Erythroblast (primary cell): ENCODE results near the gene IMPG2.
A peak's percentile ranks its signal among the peaks of the same experiment; 100 is the strongest.

Source experiments
- DNase-seq, 2 experiments: peaks; one replicate each; lab custom pipeline; 2025; lab: John Stamatoyannopoulos, UW
- GATA1 ChIP-seq: IDR thresholded peaks from 2 replicates; pipeline ENCODE4 v1.6.1; 2011; ENCODE audit warnings: low read depth, mild to moderate bottlenecking, control low read depth, low read length, moderate library complexity
- POLR2A ChIP-seq: IDR thresholded peaks from 2 replicates; pipeline ENCODE4 v1.6.1; 2011; ENCODE audit warnings: mild to moderate bottlenecking, low read length

The IMPG2 gene

GRCh38 chr3:101320475-101320874 is at the start of gene IMPG2:
IMPG2 (minus strand) TSS chr3:101320575; CDS start chr3:101320372, 203 bp downstream.
- no peak for TF ChIP-seq POLR2A
- no peak for TF ChIP-seq GATA1
- DNase-seq: no peak

GRCh38 chr3:101362406-101362805 is 42.0 kb upstream of the IMPG2 start:
- TF ChIP-seq GATA1 (no peak), POLR2A (no peak)
- DNase-seq: no peak

GRCh38 chr3:101351829-101352228 is 31.5 kb upstream of the IMPG2 start:
- no peak for TF ChIP-seq GATA1
- no peak for TF ChIP-seq POLR2A
- peak; percentile 19 to 67 for DNase-seq

- no peak for TF ChIP-seq GATA1
- TF ChIP-seq POLR2A: no peak
- no peak for DNase-seq
Measured at GRCh38 chr3:101340591-101340990, 20.2 kb upstream of the IMPG2 start.

- no peak for DNase-seq
- TF ChIP-seq POLR2A: no peak
- TF ChIP-seq GATA1: no peak
Measured at GRCh38 chr3:101333883-101334282, 13.5 kb upstream of the IMPG2 start.

GRCh38 chr3:101329016-101329673 is 8.8 kb upstream of the IMPG2 start:
- no peak for TF ChIP-seq GATA1
- no peak for TF ChIP-seq POLR2A
- DNase-seq: no peak

- TF ChIP-seq GATA1 (no peak), POLR2A (no peak)
- DNase-seq: peak; percentile 89 to 96
Measured at GRCh38 chr3:101325393-101326134, 5.2 kb upstream of the IMPG2 start.

- DNase-seq: no peak
- TF ChIP-seq GATA1: no peak
- TF ChIP-seq POLR2A: no peak
Measured at GRCh38 chr3:101319531-101319930, 844 bp downstream of the IMPG2 start.

GRCh38 chr3:101312545-101312944 is 7.8 kb downstream of the IMPG2 start:
- DNase-seq: no peak
- TF ChIP-seq GATA1: no peak
- TF ChIP-seq POLR2A: no peak

- TF ChIP-seq GATA1 (no peak), POLR2A (no peak)
- no peak for DNase-seq
Measured at GRCh38 chr3:101311676-101312075, 8.7 kb downstream of the IMPG2 start.

GRCh38 chr3:101310978-101311375 is 9.4 kb downstream of the IMPG2 start:
- TF ChIP-seq GATA1 (no peak), POLR2A (no peak)
- no peak for DNase-seq

GRCh38 chr3:101308147-101308772 is 12.1 kb downstream of the IMPG2 start:
- peak; percentile 15 to 35 for DNase-seq

- TF ChIP-seq GATA1: no peak
- no peak for TF ChIP-seq POLR2A
- no peak for DNase-seq
Measured at GRCh38 chr3:101303836-101304235, 16.5 kb downstream of the IMPG2 start.

- no peak for DNase-seq
- TF ChIP-seq GATA1: no peak
- TF ChIP-seq POLR2A: no peak
Measured at GRCh38 chr3:101303089-101303731, 17.2 kb downstream of the IMPG2 start.

- no peak for TF ChIP-seq POLR2A
- TF ChIP-seq GATA1: no peak
- DNase-seq: no peak
Measured at GRCh38 chr3:101300073-101300472, 20.3 kb downstream of the IMPG2 start.

GRCh38 chr3:101292027-101292426 is 28.3 kb downstream of the IMPG2 start:
- DNase-seq: no peak
- TF ChIP-seq GATA1: no peak
- no peak for TF ChIP-seq POLR2A
